ENCODE data around the gene SND1.
"Not testable (repeated sequence)": the region's sequence is repeated elsewhere in the genome, so short reads cannot be mapped to it uniquely, and the experiment has no call there.

SND1 gene

GRCh38 chr7:127835679-127836078 is 183.7 kb downstream of the SND1 start:
- H3K27me3 ChIP-seq (ENCODE audit: insufficient read depth, low read length), result no peaks in the 10 kb centered on the region
- peaks cover 3% of the 10 kb centered on the region for H3K9me3 ChIP-seq (ENCODE audit: low read length)
- no peaks in the 10 kb centered on the region for H3K36me3 ChIP-seq (ENCODE audit: insufficient read depth, low read length)
- peaks cover 6% of the 10 kb centered on the region for H3K4me1 ChIP-seq (ENCODE audit: insufficient read depth, low read length)
- H3K4me3 ChIP-seq (ENCODE audit: low read length), result no peak overlapping the region
- H2AFZ ChIP-seq (ENCODE audit: low read depth, low read length), result no peak overlapping the region

- not testable (repeated sequence) for H2AFZ ChIP-seq (ENCODE audit: low read depth, low read length); H3K27me3 ChIP-seq (ENCODE audit: insufficient read depth, low read length); H3K4me1 ChIP-seq (ENCODE audit: insufficient read depth, low read length); H3K9me3 ChIP-seq (ENCODE audit: low read length); H3K4me3 ChIP-seq (ENCODE audit: low read length); H3K36me3 ChIP-seq (ENCODE audit: insufficient read depth, low read length)
These were observed 185.9 kb downstream of the SND1 start for GRCh38 chr7:127837816-127838410.

DNA sequence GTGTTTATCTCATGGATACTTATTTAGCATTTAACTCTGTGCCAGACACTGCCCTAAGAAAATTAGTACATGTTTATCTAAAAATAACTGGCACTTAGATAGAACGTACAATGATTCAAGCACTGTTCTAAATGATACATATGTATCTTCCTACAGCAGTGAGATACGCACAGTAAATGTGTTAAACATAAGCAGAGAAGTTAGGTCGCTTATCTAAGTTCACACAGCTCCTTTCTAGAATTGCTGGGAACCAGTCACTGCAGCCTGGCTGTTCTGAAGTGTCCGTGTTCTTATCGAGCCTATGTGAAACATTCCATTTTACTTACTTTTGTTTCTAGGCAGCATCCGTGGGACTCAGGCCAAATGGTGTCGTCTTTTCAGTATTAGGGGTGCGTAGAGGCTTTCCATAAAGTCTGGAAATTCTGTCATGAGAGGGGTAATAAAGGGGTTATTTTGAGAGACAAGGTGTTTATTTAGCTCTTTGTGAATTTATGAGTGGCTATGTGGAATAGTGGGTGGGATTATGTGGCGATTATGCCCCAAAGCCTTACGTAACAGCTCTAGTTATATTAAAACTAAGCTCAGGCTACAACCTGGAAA is 186.9 kb downstream of the SND1 start:
- Histone ChIP-seq H3K36me3 (ENCODE audit: insufficient read depth, low read length) (no peaks in the 10 kb centered on the region), H3K4me1 (ENCODE audit: insufficient read depth, low read length) (peaks cover 6% of the 10 kb centered on the region), H3K4me3 (ENCODE audit: low read length) (no peak overlapping the region), H3K9me3 (ENCODE audit: low read length) (peaks cover 3% of the 10 kb centered on the region), H3K27me3 (ENCODE audit: insufficient read depth, low read length) (no peaks in the 10 kb centered on the region), H2AFZ (ENCODE audit: low read depth, low read length) (no peak overlapping the region)

GRCh38 chr7:127840226-127840951 is 188.4 kb downstream of the SND1 start:
- Histone ChIP-seq H3K36me3 (ENCODE audit: insufficient read depth, low read length) (no peaks in the 10 kb centered on the region), H2AFZ (ENCODE audit: low read depth, low read length) (no peak overlapping the region), H3K27me3 (ENCODE audit: insufficient read depth, low read length) (no peaks in the 10 kb centered on the region), H3K4me3 (ENCODE audit: low read length) (no peak overlapping the region), H3K4me1 (ENCODE audit: insufficient read depth, low read length) (peaks cover 6% of the 10 kb centered on the region), H3K9me3 (ENCODE audit: low read length) (peaks cover 3% of the 10 kb centered on the region)

- no peaks in the 10 kb centered on the region for H3K9me3 ChIP-seq (ENCODE audit: low read length)
- no peak overlapping the region for H2AFZ ChIP-seq (ENCODE audit: low read depth, low read length)
- peaks cover 5% of the 10 kb centered on the region for H3K36me3 ChIP-seq (ENCODE audit: insufficient read depth, low read length)
- H3K4me3 ChIP-seq (ENCODE audit: low read length), result no peak overlapping the region
- no peaks in the 10 kb centered on the region for H3K27me3 ChIP-seq (ENCODE audit: insufficient read depth, low read length)
- H3K4me1 ChIP-seq (ENCODE audit: insufficient read depth, low read length), result peaks cover 6% of the 10 kb centered on the region
These were observed 192.2 kb downstream of the SND1 start for GRCh38 chr7:127844165-127844564.

- Histone ChIP-seq H2AFZ (ENCODE audit: low read depth, low read length) (no peak overlapping the region), H3K27me3 (ENCODE audit: insufficient read depth, low read length) (no peaks in the 10 kb centered on the region), H3K9me3 (ENCODE audit: low read length) (no peaks in the 10 kb centered on the region), H3K36me3 (ENCODE audit: insufficient read depth, low read length) (peaks cover 9% of the 10 kb centered on the region), H3K4me3 (ENCODE audit: low read length) (no peak overlapping the region), H3K4me1 (ENCODE audit: insufficient read depth, low read length) (peaks cover 6% of the 10 kb centered on the region)
These were observed 192.8 kb downstream of the SND1 start for GRCh38 chr7:127844707-127845331.

DNA sequence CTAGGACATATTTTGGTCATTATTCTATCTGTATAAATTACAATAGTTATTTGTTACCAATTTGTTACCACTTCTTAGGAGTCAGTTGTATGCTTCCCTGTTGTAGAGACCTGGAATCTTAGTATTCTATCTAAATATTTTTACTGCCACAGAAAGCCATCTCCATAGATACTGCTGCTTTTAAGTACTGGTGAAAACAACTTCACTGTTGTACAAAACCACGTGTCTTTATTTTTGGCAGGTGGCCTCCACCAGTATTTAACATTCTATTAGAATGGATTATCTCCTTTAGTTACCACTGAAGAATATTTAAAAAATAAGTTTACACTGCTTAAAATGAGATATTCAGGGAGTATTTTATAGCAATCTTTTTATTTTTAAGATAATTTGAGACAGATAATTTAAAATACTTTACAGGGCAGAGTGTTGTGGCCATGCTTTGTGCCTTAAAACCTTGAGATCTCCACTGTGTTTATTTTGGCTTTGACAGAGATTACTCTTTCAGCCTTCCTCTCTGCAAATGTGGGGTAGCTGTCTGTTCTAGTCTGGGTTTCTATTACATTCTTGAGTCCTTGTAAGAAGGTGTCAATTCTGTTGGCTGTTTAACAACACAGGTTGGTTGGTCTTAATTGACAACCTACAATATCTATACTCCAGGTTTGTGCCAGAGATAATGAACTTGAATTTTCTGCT is 193.7 kb downstream of the SND1 start:
- Histone ChIP-seq H2AFZ (ENCODE audit: low read depth, low read length) (no peak overlapping the region), H3K4me3 (ENCODE audit: low read length) (no peak overlapping the region), H3K4me1 (ENCODE audit: insufficient read depth, low read length) (peaks cover under 1% of the 10 kb centered on the region), H3K27me3 (ENCODE audit: insufficient read depth, low read length) (no peaks in the 10 kb centered on the region), H3K9me3 (ENCODE audit: low read length) (no peaks in the 10 kb centered on the region), H3K36me3 (ENCODE audit: insufficient read depth, low read length) (peaks cover 9% of the 10 kb centered on the region)

DNA sequence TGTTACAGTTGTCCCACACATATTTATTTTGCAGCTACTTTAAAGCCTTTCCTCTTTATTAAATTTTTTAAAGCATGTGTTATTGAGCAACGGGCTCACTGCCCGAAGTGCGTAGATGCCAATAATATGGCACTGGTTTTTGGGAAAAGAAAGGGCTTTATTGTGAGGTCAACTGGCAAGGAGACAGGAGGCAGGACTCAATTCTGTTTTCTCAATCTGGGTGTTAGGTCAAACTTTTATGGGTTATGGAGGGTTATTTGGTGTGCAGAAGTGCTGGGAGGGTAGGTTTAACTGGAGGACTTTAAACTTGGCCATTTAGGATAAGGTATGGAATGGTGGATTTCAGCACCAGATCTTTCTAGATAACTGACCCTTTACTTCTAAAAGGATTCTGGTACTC is 195.6 kb downstream of the SND1 start:
- Histone ChIP-seq H2AFZ (ENCODE audit: low read depth, low read length) (no peak overlapping the region), H3K36me3 (ENCODE audit: insufficient read depth, low read length) (peaks cover 9% of the 10 kb centered on the region), H3K27me3 (ENCODE audit: insufficient read depth, low read length) (no peaks in the 10 kb centered on the region), H3K4me1 (ENCODE audit: insufficient read depth, low read length) (no peaks in the 10 kb centered on the region), H3K9me3 (ENCODE audit: low read length) (no peaks in the 10 kb centered on the region), H3K4me3 (ENCODE audit: low read length) (no peak overlapping the region)

DNA sequence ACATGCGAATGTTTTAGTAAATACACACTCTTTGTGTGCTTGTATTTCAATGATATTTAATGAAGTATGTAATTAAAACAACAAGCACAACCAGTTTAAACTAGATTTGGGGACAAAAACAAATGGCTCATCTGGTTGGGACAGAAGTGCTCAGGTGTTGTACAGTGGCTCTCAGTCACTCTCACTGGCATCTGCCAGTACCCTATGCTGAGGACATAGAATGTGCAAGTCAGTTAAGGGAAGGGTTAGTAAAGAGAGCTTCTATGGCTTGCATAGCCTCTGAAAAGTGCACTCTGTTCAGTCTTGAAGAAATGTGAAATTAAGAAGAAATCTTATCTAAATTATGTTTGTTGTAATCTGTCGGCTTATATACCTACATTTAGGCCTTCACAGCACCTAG is 196.2 kb downstream of the SND1 start:
- Histone ChIP-seq H3K36me3 (ENCODE audit: insufficient read depth, low read length) (peaks cover 9% of the 10 kb centered on the region), H3K4me1 (ENCODE audit: insufficient read depth, low read length) (no peaks in the 10 kb centered on the region), H3K27me3 (ENCODE audit: insufficient read depth, low read length) (no peaks in the 10 kb centered on the region), H3K9me3 (ENCODE audit: low read length) (no peaks in the 10 kb centered on the region), H2AFZ (ENCODE audit: low read depth, low read length) (no peak overlapping the region), H3K4me3 (ENCODE audit: low read length) (no peak overlapping the region)

DNA sequence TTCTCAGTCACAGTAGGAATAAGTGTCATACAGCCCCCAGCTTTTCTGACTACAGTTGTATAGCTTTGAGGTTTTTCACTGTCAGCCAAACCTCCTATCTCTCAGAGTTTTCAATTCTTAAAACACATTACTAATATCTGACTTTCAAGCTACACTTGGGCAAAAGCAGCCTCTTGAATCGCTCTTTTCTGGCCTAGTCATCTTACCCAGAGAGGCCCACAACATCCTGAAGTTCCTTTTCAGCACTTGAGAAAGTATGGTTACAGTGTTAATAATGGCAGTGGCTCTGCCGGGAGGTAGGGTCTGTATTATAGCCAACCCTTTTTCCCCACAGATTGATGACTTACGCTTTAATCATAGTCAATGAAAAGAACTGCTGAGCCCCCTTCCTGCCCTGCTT is 198.2 kb downstream of the SND1 start:
- no peaks in the 10 kb centered on the region for H3K4me1 ChIP-seq (ENCODE audit: insufficient read depth, low read length)
- H3K36me3 ChIP-seq (ENCODE audit: insufficient read depth, low read length), result peaks cover 9% of the 10 kb centered on the region
- no peak overlapping the region for H3K4me3 ChIP-seq (ENCODE audit: low read length)
- no peaks in the 10 kb centered on the region for H3K27me3 ChIP-seq (ENCODE audit: insufficient read depth, low read length)
- no peak overlapping the region for H2AFZ ChIP-seq (ENCODE audit: low read depth, low read length)
- no peaks in the 10 kb centered on the region for H3K9me3 ChIP-seq (ENCODE audit: low read length)

GRCh38 chr7:127854383-127854782 is 202.4 kb downstream of the SND1 start:
- Histone ChIP-seq H2AFZ (ENCODE audit: low read depth, low read length) (no peak overlapping the region), H3K4me3 (ENCODE audit: low read length) (no peak overlapping the region), H3K36me3 (ENCODE audit: insufficient read depth, low read length) (peaks cover 2% of the 10 kb centered on the region), H3K27me3 (ENCODE audit: insufficient read depth, low read length) (no peaks in the 10 kb centered on the region), H3K9me3 (ENCODE audit: low read length) (peaks cover 3% of the 10 kb centered on the region), H3K4me1 (ENCODE audit: insufficient read depth, low read length) (no peaks in the 10 kb centered on the region)

GRCh38 chr7:127857464-127857841 is 205.5 kb downstream of the SND1 start:
- H3K4me1 ChIP-seq (ENCODE audit: insufficient read depth, low read length), result no peaks in the 10 kb centered on the region
- no peaks in the 10 kb centered on the region for H3K36me3 ChIP-seq (ENCODE audit: insufficient read depth, low read length)
- peaks cover 3% of the 10 kb centered on the region for H3K9me3 ChIP-seq (ENCODE audit: low read length)
- H3K4me3 ChIP-seq (ENCODE audit: low read length), result no peak overlapping the region
- no peaks in the 10 kb centered on the region for H3K27me3 ChIP-seq (ENCODE audit: insufficient read depth, low read length)
- no peak overlapping the region for H2AFZ ChIP-seq (ENCODE audit: low read depth, low read length)

Measured in neuron (in vitro differentiated cells).